ENCODE data around the gene KCNJ3. TPM values are rescaled to one million over a fixed set of nuclear protein-coding genes. Genes with fewer than 3 reads are reported as not detected.

KCNJ3 gene
- total and polyA plus RNA-seq, 2 of the 13 experiments (the other 11 are each of a cell fraction or from before 2014, with no cell fraction given), result not detected

DNA sequence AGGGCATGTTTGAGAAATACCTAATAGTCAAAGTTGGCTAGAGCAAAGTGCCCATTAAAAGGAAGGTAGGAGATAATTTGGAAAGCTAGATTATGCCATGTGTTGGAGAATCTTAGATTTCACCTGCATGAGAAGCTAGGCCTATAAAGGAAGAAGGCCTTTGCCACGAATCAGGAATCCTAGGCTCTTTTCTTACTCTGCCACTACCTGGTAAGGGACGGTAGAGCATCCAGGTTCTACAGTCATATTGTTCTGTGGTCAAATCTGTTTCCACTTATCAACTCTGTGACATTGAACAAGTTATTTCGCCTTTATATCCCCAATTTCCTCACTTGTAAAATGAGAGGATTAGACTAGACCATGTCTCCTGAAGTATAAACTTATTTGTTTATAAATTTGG is 3.6 kb upstream of the KCNJ3 start:
- Histone ChIP-seq H3K27ac (ENCODE audit: extremely low read length, insufficient read depth, low read length) (no peak overlapping the region), H3K4me3 (replicated peaks in 1 of 3; ENCODE audit: insufficient read depth in 1 of 3, low read depth in 2 of 3, low read length in 3 of 3) (no peak overlapping the region), H3K9me3 (ENCODE audit: low read length) (no peaks in the 10 kb centered on the region), H3K79me2 (ENCODE audit: insufficient read depth, low read length) (no peaks in the 10 kb centered on the region), H4K20me1 (ENCODE audit: insufficient read depth, low read length) (no peaks in the 10 kb centered on the region), H3K4me1 (ENCODE audit: insufficient read depth, low read length) (no peaks in the 10 kb centered on the region), H2AFZ (ENCODE audit: low read length) (no peak overlapping the region), H3K27me3 (ENCODE audit: control insufficient read depth in 1 of 2, insufficient read depth in 2 of 2, low read length in 2 of 2) (peaks cover 0 to 20% of the 10 kb centered on the region in 2 experiments; a peak in 3 of 5 replicates), H3K4me2 (ENCODE audit: low read depth, low read length) (no peak overlapping the region), H3K36me3 (replicated peaks in 1 of 2; ENCODE audit: control insufficient read depth in 1 of 2, insufficient read depth in 2 of 2, low read length in 2 of 2) (no peaks in the 10 kb centered on the region), H3K9ac (ENCODE audit: insufficient read depth, low read depth, low read length) (no peak overlapping the region)
- no TSS peak for BruUV-seq (replicated peaks)
- TF ChIP-seq NCOA2 (CRISPR knock-in tag; IDR thresholded peaks at IDR 0.05), result no peak
- TF ChIP-seq ZNF24 (IDR thresholded peaks at IDR 0.05), result no peak
- TF ChIP-seq ZNF616 (CRISPR knock-in tag; IDR thresholded peaks at IDR 0.05; ENCODE audit: low read depth), result no peak
- TF ChIP-seq ZNF768 (CRISPR knock-in tag; IDR thresholded peaks at IDR 0.05), result no peak
- TF ChIP-seq, protein P1, sequence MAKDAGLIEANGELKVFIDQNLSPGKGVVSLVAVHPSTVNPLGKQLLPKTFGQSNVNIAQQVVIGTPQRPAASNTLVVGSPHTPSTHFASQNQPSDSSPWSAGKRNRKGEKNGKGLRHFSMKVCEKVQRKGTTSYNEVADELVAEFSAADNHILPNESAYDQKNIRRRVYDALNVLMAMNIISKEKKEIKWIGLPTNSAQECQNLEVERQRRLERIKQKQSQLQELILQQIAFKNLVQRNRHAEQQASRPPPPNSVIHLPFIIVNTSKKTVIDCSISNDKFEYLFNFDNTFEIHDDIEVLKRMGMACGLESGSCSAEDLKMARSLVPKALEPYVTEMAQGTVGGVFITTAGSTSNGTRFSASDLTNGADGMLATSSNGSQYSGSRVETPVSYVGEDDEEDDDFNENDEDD (CRISPR knock-in tag; IDR thresholded peaks at IDR 0.05; ENCODE audit: borderline replicate concordance), result no peak
- TF ChIP-seq, protein P2, sequence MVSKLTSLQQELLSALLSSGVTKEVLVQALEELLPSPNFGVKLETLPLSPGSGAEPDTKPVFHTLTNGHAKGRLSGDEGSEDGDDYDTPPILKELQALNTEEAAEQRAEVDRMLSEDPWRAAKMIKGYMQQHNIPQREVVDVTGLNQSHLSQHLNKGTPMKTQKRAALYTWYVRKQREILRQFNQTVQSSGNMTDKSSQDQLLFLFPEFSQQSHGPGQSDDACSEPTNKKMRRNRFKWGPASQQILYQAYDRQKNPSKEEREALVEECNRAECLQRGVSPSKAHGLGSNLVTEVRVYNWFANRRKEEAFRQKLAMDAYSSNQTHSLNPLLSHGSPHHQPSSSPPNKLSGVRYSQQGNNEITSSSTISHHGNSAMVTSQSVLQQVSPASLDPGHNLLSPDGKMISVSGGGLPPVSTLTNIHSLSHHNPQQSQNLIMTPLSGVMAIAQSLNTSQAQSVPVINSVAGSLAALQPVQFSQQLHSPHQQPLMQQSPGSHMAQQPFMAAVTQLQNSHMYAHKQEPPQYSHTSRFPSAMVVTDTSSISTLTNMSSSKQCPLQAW (CRISPR knock-in tag; IDR thresholded peaks at IDR 0.05), result no peak
- TF ChIP-seq, protein P3, sequence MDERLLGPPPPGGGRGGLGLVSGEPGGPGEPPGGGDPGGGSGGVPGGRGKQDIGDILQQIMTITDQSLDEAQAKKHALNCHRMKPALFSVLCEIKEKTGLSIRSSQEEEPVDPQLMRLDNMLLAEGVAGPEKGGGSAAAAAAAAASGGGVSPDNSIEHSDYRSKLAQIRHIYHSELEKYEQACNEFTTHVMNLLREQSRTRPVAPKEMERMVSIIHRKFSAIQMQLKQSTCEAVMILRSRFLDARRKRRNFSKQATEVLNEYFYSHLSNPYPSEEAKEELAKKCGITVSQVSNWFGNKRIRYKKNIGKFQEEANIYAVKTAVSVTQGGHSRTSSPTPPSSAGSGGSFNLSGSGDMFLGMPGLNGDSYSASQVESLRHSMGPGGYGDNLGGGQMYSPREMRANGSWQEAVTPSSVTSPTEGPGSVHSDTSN (CRISPR knock-in tag; IDR thresholded peaks at IDR 0.05), result no peak
- no peak for TF ChIP-seq MTF1 (CRISPR knock-in tag; IDR thresholded peaks at IDR 0.05)
- TF ChIP-seq, protein P4, sequence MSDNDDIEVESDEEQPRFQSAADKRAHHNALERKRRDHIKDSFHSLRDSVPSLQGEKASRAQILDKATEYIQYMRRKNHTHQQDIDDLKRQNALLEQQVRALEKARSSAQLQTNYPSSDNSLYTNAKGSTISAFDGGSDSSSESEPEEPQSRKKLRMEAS (IDR thresholded peaks at IDR 0.05), result no peak
- no peak for TF ChIP-seq IRX3 (CRISPR knock-in tag; IDR thresholded peaks at IDR 0.05; ENCODE audit: borderline replicate concordance, low read depth)
- TF ChIP-seq, protein P5, sequence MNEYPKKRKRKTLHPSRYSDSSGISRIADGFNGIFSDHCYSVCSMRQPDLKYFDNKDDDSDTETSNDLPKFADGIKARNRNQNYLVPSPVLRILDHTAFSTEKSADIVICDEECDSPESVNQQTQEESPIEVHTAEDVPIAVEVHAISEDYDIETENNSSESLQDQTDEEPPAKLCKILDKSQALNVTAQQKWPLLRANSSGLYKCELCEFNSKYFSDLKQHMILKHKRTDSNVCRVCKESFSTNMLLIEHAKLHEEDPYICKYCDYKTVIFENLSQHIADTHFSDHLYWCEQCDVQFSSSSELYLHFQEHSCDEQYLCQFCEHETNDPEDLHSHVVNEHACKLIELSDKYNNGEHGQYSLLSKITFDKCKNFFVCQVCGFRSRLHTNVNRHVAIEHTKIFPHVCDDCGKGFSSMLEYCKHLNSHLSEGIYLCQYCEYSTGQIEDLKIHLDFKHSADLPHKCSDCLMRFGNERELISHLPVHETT (CRISPR knock-in tag; conservative IDR thresholded peaks at IDR 0.05), result no peak
- TF ChIP-seq, protein P6, sequence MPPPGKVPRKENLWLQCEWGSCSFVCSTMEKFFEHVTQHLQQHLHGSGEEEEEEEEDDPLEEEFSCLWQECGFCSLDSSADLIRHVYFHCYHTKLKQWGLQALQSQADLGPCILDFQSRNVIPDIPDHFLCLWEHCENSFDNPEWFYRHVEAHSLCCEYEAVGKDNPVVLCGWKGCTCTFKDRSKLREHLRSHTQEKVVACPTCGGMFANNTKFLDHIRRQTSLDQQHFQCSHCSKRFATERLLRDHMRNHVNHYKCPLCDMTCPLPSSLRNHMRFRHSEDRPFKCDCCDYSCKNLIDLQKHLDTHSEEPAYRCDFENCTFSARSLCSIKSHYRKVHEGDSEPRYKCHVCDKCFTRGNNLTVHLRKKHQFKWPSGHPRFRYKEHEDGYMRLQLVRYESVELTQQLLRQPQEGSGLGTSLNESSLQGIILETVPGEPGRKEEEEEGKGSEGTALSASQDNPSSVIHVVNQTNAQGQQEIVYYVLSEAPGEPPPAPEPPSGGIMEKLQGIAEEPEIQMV (CRISPR knock-in tag; IDR thresholded peaks at IDR 0.05; ENCODE audit: low read depth), result no peak
- no peak for ATAC-seq
- POLR2A ChIA-PET, result no interaction called here
- in situ Hi-C loops (cut with HindIII; ENCODE audit: extremely low pct_ligation_motif_present, low pct_unique_long_range_greater_than_20kb) (no loop called here), intact Hi-C loops (cut with micrococcal nuclease; ENCODE audit: unreplicated experiment) (no loop called here)
- WGBS (ENCODE audit: low lambda C conversion rate), result 0% methylated on average over 3 of the region's 3 CpGs
- no peak for DNase-seq (ENCODE audit: low spot score)
- CTCF ChIA-PET (ENCODE audit: low intra/inter-chr PET ratio, low total read pairs), result no interaction called here
- no peak for FAIRE-seq
